IMR-90 (cell line): ENCODE results near the gene MYL12B. TPM values are rescaled to one million over a fixed set of nuclear protein-coding genes. Genes with fewer than 3 reads are reported as not detected.
"Not testable (repeated sequence)": the region's sequence is repeated elsewhere in the genome, so short reads cannot be mapped to it uniquely, and the experiment has no call there.

Experiments
- ATAC-seq: fragments of 200-7000 bp; cut with Tn5 transposase; 2 replicates; pipeline ENCODE4 v1.9.1; 2020; ENCODE audit warnings: low read depth, mild to moderate bottlenecking, moderate library complexity
- BruUV-seq: library from RNA; stranded (reverse); fragments of 400-500 nt; replicated peaks from 2 replicates; lab custom pipeline; 2021; lab: Mats Ljungman, UMichigan
- CTCF ChIA-PET: fragments of 300-600 bp; formaldehyde crosslinking; extraction: SDS; loops from one replicate; lab custom pipeline; 2021; ENCODE audit warnings: antibody characterized with exemption; lab: Yijun Ruan, JAX
- POLR2A ChIA-PET: fragments of 300-600 bp; sonication (Branson Sonifier 250); formaldehyde crosslinking; loops from one replicate; lab custom pipeline; 2022; ENCODE audit warnings: antibody characterized with exemption; ENCODE audit not compliant: unreplicated experiment; lab: Charles Lee
- DNase-seq: peaks from one replicate; pipeline ENCODE4 v3.0.0; 2013
- H2AFZ ChIP-seq: replicated peaks from 2 replicates; pipeline ENCODE3; 2013; ENCODE audit warnings: low read length, mild to moderate bottlenecking; ENCODE audit not compliant: poor library complexity
- H2AK5ac ChIP-seq: 2 replicates; pipeline ENCODE4 v1.6.1; 2013; ENCODE audit warnings: low read depth, low read length, inconsistent platforms
- H2AK9ac ChIP-seq: replicated peaks from 2 replicates; pipeline ENCODE3; 2013; ENCODE audit warnings: mild to moderate bottlenecking, low read depth, low read length, moderate library complexity; ENCODE audit not compliant: poor library complexity
- H2BK120ac ChIP-seq: 2 replicates; pipeline ENCODE4 v1.6.1; 2013; ENCODE audit warnings: low read depth, low read length, inconsistent platforms
- H2BK15ac ChIP-seq: 3 replicates; pipeline ENCODE4 v1.6.1; 2013; ENCODE audit warnings: low read depth, low read length, inconsistent platforms
- H2BK20ac ChIP-seq: 2 replicates; pipeline ENCODE4 v1.6.1; 2013; ENCODE audit warnings: low read depth, mild to moderate bottlenecking, inconsistent platforms, low read length, moderate library complexity
- H2BK5ac ChIP-seq: 2 replicates; pipeline ENCODE4 v1.6.1; 2013; ENCODE audit warnings: mild to moderate bottlenecking, low read depth, low read length, inconsistent platforms; ENCODE audit not compliant: poor library complexity, severe bottlenecking
- H3K14ac ChIP-seq: replicated peaks from 2 replicates; pipeline ENCODE4 v1.6.1; 2013; ENCODE audit warnings: low read depth, low read length, inconsistent platforms
- H3K18ac ChIP-seq: 2 replicates; pipeline ENCODE4 v1.6.1; 2013; ENCODE audit warnings: low read depth, low read length, control low read depth
- H3K23ac ChIP-seq: 2 replicates; pipeline ENCODE4 v1.6.1; 2013; ENCODE audit warnings: low read depth, low read length, inconsistent platforms
- H3K27ac ChIP-seq: 2 replicates; pipeline ENCODE4 v1.5.1; 2013; ENCODE audit warnings: mild to moderate bottlenecking, control low read depth, low read length; ENCODE audit not compliant: insufficient read depth
- H3K27me3 ChIP-seq: 2 replicates; pipeline ENCODE4 v1.6.1; 2013; ENCODE audit warnings: low read length; ENCODE audit not compliant: control insufficient read depth, insufficient read depth
- H3K36me3 ChIP-seq: 2 replicates; pipeline ENCODE4 v1.6.1; 2013; ENCODE audit warnings: low read length, mixed read lengths; ENCODE audit not compliant: control insufficient read depth, insufficient read depth
- H3K4ac ChIP-seq: 2 replicates; pipeline ENCODE4 v1.6.1; 2013; ENCODE audit warnings: low read depth, low read length, inconsistent platforms
- H3K4me1 ChIP-seq: 2 replicates; pipeline ENCODE4 v1.6.1; 2013; ENCODE audit warnings: low read length, mixed read lengths; ENCODE audit not compliant: control insufficient read depth, insufficient read depth
- H3K4me2 ChIP-seq: 2 replicates; pipeline ENCODE4 v1.6.1; 2013; ENCODE audit warnings: low read depth, mild to moderate bottlenecking, control low read depth, low read length, moderate library complexity
- H3K4me3 ChIP-seq: 2 replicates; pipeline ENCODE4 v1.5.1; 2013; ENCODE audit warnings: low read depth, mild to moderate bottlenecking, control low read depth, low read length, moderate library complexity; ENCODE audit not compliant: insufficient read depth
- H3K56ac ChIP-seq: 2 replicates; pipeline ENCODE4 v1.6.1; 2013; ENCODE audit warnings: low read length, inconsistent platforms; ENCODE audit not compliant: insufficient read depth; ENCODE audit errors: extremely low read depth
- H3K79me1 ChIP-seq, 2 experiments: 2 replicates each; pipeline ENCODE4 v1.6.1; 2013; ENCODE audit warnings: low read length in 2 of 2, inconsistent platforms in 1 of 2, low read depth in 1 of 2
- H3K9ac ChIP-seq: 2 replicates; pipeline ENCODE4 v1.6.1; 2013; ENCODE audit warnings: low read depth, low read length, control low read depth
- H3K9me1 ChIP-seq: 2 replicates; pipeline ENCODE4 v1.6.1; 2013; ENCODE audit warnings: low read length, inconsistent platforms; ENCODE audit not compliant: insufficient read depth
- H3K9me3 ChIP-seq: 2 replicates; pipeline ENCODE4 v1.6.1; 2013; ENCODE audit warnings: low read length; ENCODE audit not compliant: control insufficient read depth, insufficient read depth
- H4K20me1 ChIP-seq: 2 replicates; pipeline ENCODE4 v1.6.1; 2013; ENCODE audit warnings: low read length, inconsistent platforms; ENCODE audit not compliant: insufficient read depth
- H4K5ac ChIP-seq: 2 replicates; pipeline ENCODE4 v1.6.1; 2013; ENCODE audit warnings: mild to moderate bottlenecking, low read depth, low read length, control low read depth
- H4K8ac ChIP-seq, 2 experiments: 2 replicates each; pipeline ENCODE4 v1.6.1; 2013; ENCODE audit warnings: low read depth in 2 of 2, low read length in 2 of 2, control low read depth in 1 of 2, inconsistent platforms in 1 of 2
- H4K91ac ChIP-seq: 2 replicates; pipeline ENCODE4 v1.6.1; 2013; ENCODE audit warnings: low read depth, low read length, inconsistent platforms; ENCODE audit not compliant: insufficient read depth
- WGBS, 2 experiments: methylation state at CpG; one replicate each; pipeline versions ENCODE4 v1.1.5 to v1.1.7; 2013; ENCODE audit warnings: missing lambda C conversion rate in 2 of 2; ENCODE audit not compliant: insufficient read length in 1 of 2; ENCODE audit errors: extremely low coverage in 2 of 2; 5-methylcytosine and 5-hydroxymethylcytosine counted together
- dilution Hi-C: fragments of 300-500 bp; cut with HindIII; formaldehyde crosslinking; loops from one replicate; pipeline ENCODE4 v1.14.3; 2018; ENCODE audit warnings: low sequenced_read_pairs; ENCODE audit not compliant: unreplicated experiment
- in situ Hi-C: fragments of 300-500 bp; cut with MboI; formaldehyde crosslinking; loops from 3 replicates; pipeline ENCODE4 v1.14.3; 2019; ENCODE audit warnings: low sequenced_read_pairs, inconsistent platforms, mixed read lengths
- intact Hi-C: fragments of 100-400 bp; cut with micrococcal nuclease; formaldehyde crosslinking; loops from 2 replicates; pipeline ENCODE4 v1.10.0; 2022
- polyA plus RNA-seq, 3 experiments: library from polyadenylated mRNA; depleted of rRNA; stranded (reverse); fragments of >200 nt; gene quantifications; 2 replicates each; pipeline ENCODE4 v1.2.3, GENCODE V29; 2012; ENCODE audit warnings: low replicate concordance in 1 of 3
- total RNA-seq: library from RNA; depleted of rRNA; stranded (reverse); fragments of >200 nt; gene quantifications from 2 replicates; pipeline ENCODE4 v1.2.3, GENCODE V29; 2012

Gene MYL12B
- total and polyA plus RNA-seq, 2 of the 4 experiments (the other 2 are of a cell fraction) = 692 to 816 TPM

- H3K27me3 ChIP-seq, H2BK120ac ChIP-seq, H3K9ac ChIP-seq, H2BK15ac ChIP-seq, H3K4me2 ChIP-seq, in situ Hi-C loops, H3K4me3 ChIP-seq, H3K9me1 ChIP-seq, intact Hi-C loops, dilution Hi-C loops, H2AK9ac ChIP-seq, H3K23ac ChIP-seq, H3K4ac ChIP-seq, H2AFZ ChIP-seq, H3K14ac ChIP-seq, DNase-seq, H3K18ac ChIP-seq, H4K5ac ChIP-seq, H2BK5ac ChIP-seq, ATAC-seq, H3K4me1 ChIP-seq, H4K8ac ChIP-seq, H4K91ac ChIP-seq, H2BK20ac ChIP-seq, H3K56ac ChIP-seq, POLR2A ChIA-PET, H3K9me3 ChIP-seq, H3K27ac ChIP-seq, H2AK5ac ChIP-seq: not testable (repeated sequence)
- Histone ChIP-seq H3K79me1 (peaks cover 15 to 29% of the 10 kb centered on the region in 2 experiments), H4K20me1 (peaks cover 22% of the 10 kb centered on the region), H3K36me3 (peaks cover 31% of the 10 kb centered on the region)
- TSS peak; percentile 99 for BruUV-seq
- no CpG with 5 or more reads among the region's 7 CpGs for WGBS, 2 experiments
- CTCF ChIA-PET = interaction anchor here (0.5 kb wide), 1 partner anchor 718 kb away, joined by 4 read pairs; no protein-coding TSS in a partner anchor
Measured at GRCh38 chr18:3277643-3278213, 15.8 kb downstream of the MYL12B start.
